ENCODE results near the gene HIRIP3. TPM values are rescaled to one million over a fixed set of nuclear protein-coding genes. Genes with fewer than 3 reads are reported as not detected.

HIRIP3 gene
- polyA plus RNA-seq, 1 of the 3 experiments (the other 2 are of a cell fraction), result 18.9 TPM

- no peak overlapping the region for H3K4me3 ChIP-seq (ENCODE audit: low read depth in 2 of 2, low read length in 1 of 2)
- no peak overlapping the region for H3K27ac ChIP-seq (ENCODE audit: low read depth in 2 of 2, low read length in 1 of 2)
- H3K4me1 ChIP-seq (ENCODE audit: control insufficient read depth in 1 of 2, insufficient read depth in 2 of 2, low read depth in 1 of 2, low read length in 1 of 2), result no peaks in the 10 kb centered on the region
- H3K9me2 ChIP-seq, result no peaks in the 10 kb centered on the region
- no peak overlapping the region for H3K9ac ChIP-seq
- ChIA-PET POLR2A (no interaction called here), CTCF (interaction anchor here (0.8 to 1.9 kb wide), 4 partner anchors 12 to 102 kb away, joined by 3 to 5 read pairs (median 3); partner anchors contain the start of gene KCTD13)
- H3K36me3 ChIP-seq (replicated peaks in 1 of 2; ENCODE audit: control insufficient read depth in 1 of 2, insufficient read depth in 2 of 2, low read length in 1 of 2), result no peaks in the 10 kb centered on the region
- DNase-seq, result no peak
- H3F3A ChIP-seq (replicated peaks; ENCODE audit: insufficient read depth), result peaks cover 7% of the 10 kb centered on the region
- no peaks in the 10 kb centered on the region for H3K27me3 ChIP-seq (ENCODE audit: insufficient read depth)
- H3K9me3 ChIP-seq, result no peaks in the 10 kb centered on the region
- H3K4me2 ChIP-seq, result no peak overlapping the region
- TF ChIP-seq CHD2 (IDR thresholded peaks at IDR 0.05; ENCODE audit: low read length, partially characterized antibody) (no peak), TCF12 (IDR thresholded peaks at IDR 0.05) (no peak), FOXM1 (IDR thresholded peaks at IDR 0.05; ENCODE audit: low read depth) (no peak), ELF1 (IDR thresholded peaks at IDR 0.05) (no peak), EZH2phosphoT487 (IDR thresholded peaks at IDR 0.05; ENCODE audit: borderline replicate concordance, low read depth) (no peak), USF2 (IDR thresholded peaks at IDR 0.05; ENCODE audit: borderline replicate concordance, low read depth, low read length) (no peak), RCOR1 (IDR thresholded peaks at IDR 0.05; ENCODE audit: low read length) (no peak), CTCF (IDR thresholded peaks at IDR 0.05) (no peak), PBX3 (IDR thresholded peaks at IDR 0.05) (no peak), GATA2 (CRISPR knock-in tag; IDR thresholded peaks at IDR 0.05) (no peak), MEF2A (IDR thresholded peaks at IDR 0.05; ENCODE audit: borderline replicate concordance, low read depth) (no peak), POLR2AphosphoS5 (IDR thresholded peaks at IDR 0.05; ENCODE audit: low read depth, low read length) (no peak), TAF1 (IDR thresholded peaks at IDR 0.05; ENCODE audit: borderline replicate concordance, low read depth, low read length) (no peak), FOXJ3 (CRISPR knock-in tag; IDR thresholded peaks at IDR 0.05) (no peak), FOSL2 (IDR thresholded peaks at IDR 0.05; ENCODE audit: borderline replicate concordance, low read depth) (no peak)
- H2AFZ ChIP-seq (ENCODE audit: low read depth), result no peak overlapping the region
- no peaks in the 10 kb centered on the region for H4K20me1 ChIP-seq (ENCODE audit: insufficient read depth)
- no peaks in the 10 kb centered on the region for H3K79me2 ChIP-seq (ENCODE audit: insufficient read depth)
- WGBS (ENCODE audit: low lambda C conversion rate), result 55% methylated on average over 4 of the region's 4 CpGs
These were observed 44.5 kb downstream of the HIRIP3 start for GRCh38 chr16:29950806-29951461.
